NCI-H1436 (cell line): Measurements from ENCODE around the gene FBXO31.

Experiments used
- DNase-seq: peaks from one replicate; lab custom pipeline; 2025; lab: John Stamatoyannopoulos, UW

Gene FBXO31

DNA sequence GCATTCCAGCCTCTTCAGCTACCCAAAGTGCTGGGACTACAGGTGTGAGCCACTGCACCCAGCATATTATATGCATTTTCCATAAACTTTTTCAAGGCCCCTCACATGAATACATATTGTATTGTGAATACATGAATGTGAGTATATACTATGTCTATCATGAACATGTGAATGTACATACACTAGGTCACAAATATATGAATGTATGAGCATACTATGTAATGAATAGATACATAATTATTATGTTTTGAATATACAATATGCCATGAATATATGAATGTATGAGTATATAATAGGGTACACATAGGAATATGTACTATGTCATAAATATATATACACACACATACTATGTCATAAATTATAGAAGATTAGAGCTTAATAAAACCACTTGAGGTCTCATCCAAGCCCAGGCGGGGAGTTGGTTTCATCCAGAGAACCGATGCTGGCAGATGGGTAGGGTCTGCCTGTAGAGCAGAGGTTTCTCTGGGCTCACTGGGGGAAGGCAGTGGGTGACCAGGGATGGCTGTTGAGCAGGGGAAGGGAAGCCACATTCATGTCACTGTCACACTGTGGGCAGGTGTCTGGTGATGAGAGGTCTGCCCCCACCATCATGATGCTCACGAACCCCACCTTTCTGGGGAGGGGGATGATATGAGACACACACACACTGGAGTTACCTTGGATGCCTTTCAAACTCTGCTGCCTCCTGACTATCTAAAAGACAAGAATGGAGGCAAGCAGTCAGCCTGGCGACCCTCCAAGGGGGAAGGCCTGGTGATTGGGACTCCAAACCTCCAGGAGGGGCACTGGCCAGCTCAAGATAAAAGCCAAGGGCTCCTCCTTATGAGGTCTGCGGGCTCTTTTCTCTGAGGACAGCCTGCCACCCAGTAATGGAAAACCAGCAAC is 73.7 kb downstream of the FBXO31 start:
- no peak for DNase-seq

- DNase-seq, result no peak
Observed at GRCh38 chr16:87308826-87309225, 74.8 kb downstream of the FBXO31 start.

DNA sequence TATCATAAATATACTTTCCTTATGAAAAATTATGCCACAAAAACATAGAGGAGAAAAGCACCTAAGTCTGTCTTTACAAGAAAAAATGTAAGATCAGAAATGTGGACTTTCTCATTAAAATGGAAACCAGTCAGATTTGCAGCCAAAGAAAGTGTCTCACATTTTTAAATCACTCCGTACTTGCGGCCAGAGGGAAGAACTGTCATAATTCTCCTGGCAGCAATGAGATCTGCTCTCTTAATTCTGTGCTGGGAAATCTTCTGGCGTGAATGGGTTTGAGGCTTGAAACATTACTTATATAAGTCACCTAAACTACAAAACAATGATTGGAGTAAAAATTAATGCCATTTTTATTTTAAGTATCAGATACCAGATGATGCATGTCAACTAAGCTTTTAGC is 77.1 kb downstream of the FBXO31 start:
- DNase-seq, result no peak

DNA sequence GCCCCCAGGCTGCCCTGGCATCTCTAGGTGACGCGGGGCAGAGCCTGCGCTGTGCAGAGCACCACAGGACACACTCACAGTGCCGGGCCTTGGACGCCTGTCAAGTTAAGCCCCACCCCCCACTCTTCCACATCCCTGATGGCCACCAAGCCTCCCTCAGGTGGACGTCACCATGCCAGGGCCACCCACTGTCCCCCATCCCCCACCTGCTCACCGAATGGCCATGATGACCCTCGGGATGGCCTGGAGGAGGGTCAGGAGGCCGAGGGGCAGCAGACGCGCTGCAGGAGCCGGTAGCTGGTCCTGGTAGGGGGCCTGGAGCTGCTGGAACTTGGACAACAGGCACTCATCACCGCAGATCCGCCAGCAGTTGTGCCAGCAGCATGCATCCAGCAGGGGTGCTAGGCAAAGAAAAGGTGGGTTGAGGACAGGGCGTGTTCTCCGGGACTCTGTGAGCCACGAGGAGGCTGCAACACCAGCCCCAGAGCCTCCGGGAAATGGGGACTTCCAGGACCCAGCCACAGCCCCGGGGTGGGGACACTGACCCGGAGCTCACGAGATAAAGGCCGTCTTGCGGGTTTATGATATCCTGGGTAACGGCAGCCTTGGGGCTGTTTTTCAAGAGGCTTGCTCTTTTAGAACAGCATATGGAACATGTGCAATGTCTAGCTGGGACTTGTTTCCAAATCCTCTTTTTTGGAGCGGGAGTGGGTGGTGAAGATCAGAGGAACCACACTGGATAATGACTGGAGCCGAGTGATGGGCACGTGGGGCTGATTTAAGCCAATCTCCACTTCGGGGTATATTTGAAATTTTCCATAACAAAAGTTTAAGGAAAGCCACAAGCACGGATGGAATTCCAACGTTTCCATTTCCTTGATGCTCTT is 77.8 kb downstream of the FBXO31 start:
- DNase-seq, result no peak

DNA sequence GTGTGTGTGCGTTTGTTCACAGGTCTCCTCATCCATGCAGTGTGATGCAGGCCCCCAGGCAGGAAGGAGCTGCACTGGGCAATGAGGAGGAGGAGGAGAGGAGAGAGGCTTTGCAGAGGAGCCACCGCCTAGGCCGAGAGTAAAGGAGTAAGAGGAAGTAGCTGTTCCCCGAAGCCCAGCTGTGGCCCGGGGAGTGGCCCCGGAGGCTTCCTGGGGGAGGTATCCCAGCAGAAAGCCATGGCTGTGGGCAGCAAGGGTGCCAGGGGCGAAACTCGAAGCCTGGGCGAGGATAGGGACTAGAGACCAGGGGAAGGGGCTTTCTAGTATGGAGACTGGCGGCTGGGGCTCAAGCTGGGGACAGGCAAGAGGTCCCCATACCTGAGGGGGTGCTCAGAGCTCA is 78.6 kb downstream of the FBXO31 start:
- no peak for DNase-seq

DNA sequence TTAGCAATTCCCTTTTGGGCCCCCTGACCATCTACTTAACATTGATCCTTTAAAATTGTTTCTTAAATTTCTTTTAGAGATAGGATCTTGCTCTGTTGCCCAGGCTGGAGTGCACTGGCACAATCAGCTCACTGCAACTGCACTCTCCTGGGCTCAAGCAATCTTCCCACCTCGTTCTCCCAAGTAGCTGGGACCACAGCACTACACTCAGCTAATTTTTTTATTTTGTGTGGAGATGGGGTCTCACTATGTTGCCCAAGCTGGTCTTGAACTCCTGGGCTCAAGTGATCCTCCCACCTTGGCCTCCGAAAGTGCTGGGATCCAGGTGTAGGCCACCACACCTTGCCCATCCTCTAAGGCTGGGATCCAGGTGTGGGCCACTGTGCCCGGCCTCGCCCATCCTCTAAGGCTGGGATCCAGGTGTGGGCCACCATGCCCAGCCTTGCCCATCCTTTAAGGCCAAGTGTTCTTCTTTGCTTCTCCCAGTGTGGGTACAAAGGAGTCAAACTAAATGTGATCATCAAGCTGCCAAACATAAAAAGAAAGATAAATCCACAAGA is 79.5 kb downstream of the FBXO31 start:
- no peak for DNase-seq

DNA sequence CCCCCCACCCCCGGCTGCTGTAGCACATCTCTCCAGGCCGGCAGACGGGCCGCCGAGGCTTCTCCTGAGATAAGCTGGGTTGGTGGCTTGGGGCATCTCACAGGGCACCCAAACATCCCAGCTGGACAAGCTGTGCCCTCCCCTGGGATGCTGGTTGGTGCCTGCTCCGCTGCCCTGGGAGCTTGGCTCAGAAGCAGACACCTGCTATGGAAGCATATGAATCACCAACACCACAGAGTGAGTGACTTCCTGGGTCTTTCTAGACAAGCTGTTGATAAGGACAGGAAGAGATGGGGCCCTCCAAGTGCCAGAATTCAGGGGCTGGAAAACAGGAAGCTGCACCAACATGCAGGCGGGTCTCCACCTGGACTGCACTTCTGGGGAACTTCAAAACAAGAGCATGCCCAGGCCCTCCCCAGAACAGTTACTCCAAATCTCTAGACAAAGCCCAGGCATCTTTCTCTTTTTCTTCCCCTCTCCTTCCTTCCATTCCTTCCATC is 80.1 kb downstream of the FBXO31 start:
- no peak for DNase-seq

- DNase-seq, result no peak
Observed at GRCh38 chr16:87298857-87299465, 84.6 kb downstream of the FBXO31 start.

DNA sequence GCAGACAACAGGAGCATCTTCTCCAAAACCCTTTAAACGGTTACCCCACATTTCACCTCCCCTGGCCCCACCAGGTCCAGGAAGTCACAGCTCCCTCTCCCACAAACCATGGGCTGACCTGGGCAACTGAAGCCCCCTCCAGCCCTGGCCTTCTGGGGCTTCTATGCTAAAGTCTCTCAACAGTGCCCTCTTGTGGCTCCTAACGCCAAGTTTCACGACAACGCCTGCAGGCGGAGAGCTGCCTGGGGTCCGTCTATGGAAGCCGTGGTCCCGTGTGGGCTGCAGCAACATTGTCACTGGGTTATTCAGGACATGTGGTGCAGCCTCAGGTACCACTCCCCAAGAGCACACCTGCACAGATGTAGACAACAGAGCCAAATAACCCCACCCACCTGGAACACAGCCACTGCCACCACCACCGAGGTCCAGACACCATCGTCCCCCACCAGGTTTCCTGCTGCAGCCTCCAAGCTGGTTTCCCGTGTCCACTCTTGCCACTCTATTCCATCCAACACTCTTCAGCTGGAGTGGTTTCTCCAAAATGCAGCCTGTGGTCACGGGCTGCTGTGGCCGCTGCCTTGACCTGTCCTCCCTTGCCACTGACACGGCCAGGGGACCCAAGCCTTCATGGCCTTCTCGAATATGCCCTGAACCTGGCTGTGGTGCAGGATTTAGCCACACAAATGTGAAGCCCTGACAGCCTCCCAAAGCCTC is 85.5 kb downstream of the FBXO31 start:
- no peak for DNase-seq

- no peak for DNase-seq
Observed at GRCh38 chr16:87297407-87297806, 86.2 kb downstream of the FBXO31 start.

GRCh38 chr16:87295661-87296531 is 87.7 kb downstream of the FBXO31 start:
- no peak for DNase-seq

DNA sequence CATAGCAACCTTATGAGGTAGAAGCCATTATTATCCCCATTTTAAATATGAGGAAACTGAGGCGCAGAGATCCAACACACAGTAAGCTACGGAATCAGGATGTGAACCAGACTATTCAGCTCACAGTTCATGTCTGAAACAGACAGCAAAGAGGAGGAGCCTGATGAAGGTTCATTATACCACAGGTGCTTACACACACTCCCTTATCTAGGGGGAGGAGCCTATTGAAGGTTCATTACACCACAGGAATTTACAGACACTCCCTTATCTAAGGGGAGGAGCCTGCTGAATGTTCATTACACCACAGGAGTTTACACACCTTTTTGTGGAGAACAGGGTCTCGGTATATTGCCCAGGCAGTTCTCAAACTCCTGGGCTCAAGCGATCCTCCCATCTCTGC is 88.3 kb downstream of the FBXO31 start:
- no peak for DNase-seq

GRCh38 chr16:87293990-87294389 is 89.6 kb downstream of the FBXO31 start:
- DNase-seq, result no peak

GRCh38 chr16:87291944-87292343 is 91.6 kb downstream of the FBXO31 start:
- DNase-seq, result no peak

- no peak for DNase-seq
Observed at GRCh38 chr16:87288753-87289362, 94.7 kb downstream of the FBXO31 start.

DNA sequence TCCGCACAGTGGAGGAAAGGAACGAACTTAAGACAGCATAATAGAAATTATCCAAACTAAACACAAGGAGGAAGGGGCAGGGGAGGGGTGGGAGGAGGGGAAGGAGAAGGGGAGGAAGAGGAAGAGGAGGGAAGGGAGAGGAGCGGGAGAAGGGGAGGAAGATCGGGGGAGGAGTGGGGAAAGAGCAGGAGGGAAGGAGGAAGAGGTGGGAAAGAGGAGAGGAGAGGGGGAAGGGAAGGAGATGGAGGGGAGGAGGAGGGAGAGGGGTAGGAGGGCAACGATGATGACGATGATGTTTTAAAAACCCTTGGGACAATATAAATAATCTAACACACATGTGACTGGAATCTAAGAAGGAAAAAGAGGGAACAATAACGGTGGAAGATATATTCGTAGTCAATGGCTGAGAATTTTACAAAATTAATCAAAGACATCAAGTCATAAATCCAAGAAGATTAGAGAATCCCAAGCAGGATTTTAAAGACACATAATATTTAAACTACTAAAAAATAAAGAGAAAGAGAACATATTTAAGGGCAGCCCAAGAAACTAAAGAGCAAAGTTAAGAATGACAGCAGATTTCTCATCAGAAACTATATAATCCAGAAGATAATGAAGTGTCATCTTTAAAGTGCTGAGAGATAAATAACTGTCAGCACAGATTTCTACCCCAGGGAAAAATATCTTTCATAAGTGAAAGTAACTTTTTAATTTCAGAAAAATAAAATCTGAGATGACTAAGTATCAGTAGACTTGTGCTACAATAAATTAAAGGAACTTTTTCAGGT is 96.5 kb downstream of the FBXO31 start:
- no peak for DNase-seq

- DNase-seq, result no peak
Observed at GRCh38 chr16:87284183-87284582, 99.4 kb downstream of the FBXO31 start.

DNA sequence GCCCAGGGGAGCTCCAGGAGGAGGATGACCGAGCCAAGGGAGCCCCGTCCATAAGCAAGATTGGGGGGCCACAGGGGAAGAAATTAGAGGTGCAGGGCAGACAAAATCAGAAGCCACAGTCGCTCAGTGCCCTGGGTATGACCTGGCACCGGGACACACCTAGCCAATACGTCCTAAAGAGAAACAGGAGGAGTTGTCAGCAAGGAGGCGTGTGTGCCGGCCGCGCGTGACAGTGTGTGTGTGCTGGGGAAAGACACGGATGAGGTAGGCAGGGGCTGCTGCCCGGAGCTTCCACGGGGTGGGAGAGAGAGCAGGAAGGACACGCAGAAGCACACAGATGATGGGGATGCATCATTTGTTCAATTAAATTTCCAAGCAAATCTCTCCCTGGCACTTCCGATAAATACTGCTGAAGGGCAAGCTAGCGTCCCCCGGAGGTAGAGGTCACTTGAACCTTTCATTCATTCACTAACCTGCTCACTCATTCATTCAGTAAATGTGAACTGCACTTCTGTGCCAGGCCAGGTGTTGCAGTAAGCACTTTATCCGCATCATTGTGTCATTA is 104.4 kb downstream of the FBXO31 start:
- no peak for DNase-seq
